ENCODE data around the gene MCTP1. TPM values are rescaled to one million over a fixed set of nuclear protein-coding genes. Genes with fewer than 3 reads are reported as not detected.

The MCTP1 gene
- total and polyA plus RNA-seq, 4 experiments from 2014 or later: 0.31 to 0.42 (median 0.39) TPM; not detected in 1

DNA sequence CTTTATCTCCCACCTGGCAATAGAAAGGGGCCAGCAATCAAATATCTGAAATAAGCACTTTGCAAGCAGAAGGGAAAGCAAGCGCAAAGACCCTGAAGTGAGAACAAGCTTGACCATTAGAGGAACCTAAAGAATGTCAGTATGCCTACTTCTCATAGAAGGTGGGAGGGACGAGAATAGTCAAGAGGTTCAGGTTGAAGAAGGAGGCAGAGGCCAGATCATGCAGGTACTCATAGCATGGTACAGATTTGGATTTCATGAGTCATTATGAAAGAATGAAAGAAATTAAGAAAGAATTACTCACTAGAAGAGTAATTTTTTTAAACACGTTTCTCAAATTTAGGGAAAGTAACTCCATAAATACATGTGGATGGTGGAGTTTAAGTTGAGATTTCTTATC lies 33.7 kb downstream of the MCTP1 start:
- Histone ChIP-seq H3K4me1 (ENCODE audit: insufficient read depth, low read length) (no peaks in the 10 kb centered on the region), H3K4me3 (ENCODE audit: low read length in 2 of 2) (no peak overlapping the region), H3K27me3 (ENCODE audit: insufficient read depth, low read length) (no peaks in the 10 kb centered on the region), H3K9me3 (ENCODE audit: control insufficient read depth in 1 of 2, low read length in 2 of 2) (no peaks in the 10 kb centered on the region), H3K36me3 (ENCODE audit: insufficient read depth, low read length) (no peaks in the 10 kb centered on the region), H3K27ac (ENCODE audit: low read depth, low read length) (no peak overlapping the region)
- DNase-seq: no peak
- H3K9me3 Mint-ChIP-seq: peaks cover 0 to 2% (median 0%) of the 10 kb centered on the region in 8 donors
- H3K36me3 Mint-ChIP-seq: no peaks in the 10 kb centered on the region
- no peak overlapping the region for H3K4me3 Mint-ChIP-seq
- ChIA-PET CTCF (ENCODE audit: partially characterized antibody) (no interaction called here), POLR2A (ENCODE audit: partially characterized antibody) (no interaction called here)
- intact Hi-C loops (cut with micrococcal nuclease): no loop called here
- no peak overlapping the region for H3K27ac Mint-ChIP-seq
- H3K4me1 Mint-ChIP-seq: no peaks in the 10 kb centered on the region
- no peaks in the 10 kb centered on the region for H3K27me3 Mint-ChIP-seq

DNA sequence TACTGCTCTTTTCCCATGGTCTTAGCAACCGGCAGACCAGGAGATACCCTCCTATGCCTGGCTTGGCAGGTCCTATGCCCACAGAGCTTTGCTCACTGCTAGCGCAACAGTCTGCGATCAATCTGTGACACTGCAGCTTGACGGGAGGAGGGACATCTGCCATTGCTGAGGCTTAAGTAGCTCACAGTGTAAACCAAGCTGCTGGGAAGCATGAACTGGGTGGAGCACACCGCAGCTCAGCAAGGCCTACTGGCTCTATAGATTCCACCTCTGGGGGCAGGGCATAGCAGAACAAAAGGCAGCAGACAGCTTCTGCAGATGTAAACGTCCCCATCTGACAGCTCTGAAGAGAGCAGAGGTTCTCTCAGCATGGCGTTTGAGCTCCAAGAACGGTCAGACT lies 40.4 kb downstream of the MCTP1 start:
- POLR2A ChIA-PET (ENCODE audit: partially characterized antibody): no interaction called here

DNA sequence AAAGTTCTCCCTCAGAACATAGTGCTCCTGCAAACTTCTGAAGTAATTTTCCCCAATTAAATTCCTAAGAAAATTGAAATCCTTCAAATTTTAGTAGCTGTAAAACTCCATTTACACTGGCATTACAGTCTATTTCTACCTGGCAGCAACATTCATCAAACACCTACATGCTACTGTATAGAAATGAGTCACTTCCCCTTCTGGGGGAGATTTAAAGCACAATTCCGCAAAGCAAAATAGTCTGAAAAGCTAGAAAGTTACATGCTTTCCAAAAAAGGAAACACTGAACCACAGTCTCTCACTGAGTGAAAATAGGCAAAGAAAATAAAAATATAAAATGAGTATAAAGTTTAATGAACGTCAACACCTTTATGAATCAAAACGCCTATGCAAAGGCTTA lies 43.3 kb downstream of the MCTP1 start:
- no peak overlapping the region for H3K27ac Mint-ChIP-seq
- Histone ChIP-seq H3K27me3 (ENCODE audit: insufficient read depth, low read length) (no peaks in the 10 kb centered on the region), H3K36me3 (ENCODE audit: insufficient read depth, low read length) (no peaks in the 10 kb centered on the region), H3K4me1 (ENCODE audit: insufficient read depth, low read length) (no peaks in the 10 kb centered on the region), H3K9me3 (ENCODE audit: control insufficient read depth in 1 of 2, low read length in 2 of 2) (no peaks in the 10 kb centered on the region), H3K4me3 (ENCODE audit: low read length in 2 of 2) (no peak overlapping the region), H3K27ac (ENCODE audit: low read depth, low read length) (no peak overlapping the region)
- no peaks in the 10 kb centered on the region for H3K36me3 Mint-ChIP-seq
- H3K9me3 Mint-ChIP-seq: peaks cover 0 to 2% (median 0%) of the 10 kb centered on the region in 8 donors
- CTCF ChIA-PET (ENCODE audit: partially characterized antibody): no interaction called here
- H3K4me1 Mint-ChIP-seq: no peaks in the 10 kb centered on the region
- no peak for DNase-seq
- no peak overlapping the region for H3K4me3 Mint-ChIP-seq
- POLR2A ChIA-PET (ENCODE audit: partially characterized antibody): no interaction called here
- peaks cover 0 to 2% of the 10 kb centered on the region in 2 donors for H3K27me3 Mint-ChIP-seq
- intact Hi-C loops (cut with micrococcal nuclease): no loop called here

More for the DNA sequence above, 40.4 kb downstream of the MCTP1 start:
- no peaks in the 10 kb centered on the region for H3K4me1 ChIP-seq (ENCODE audit: insufficient read depth, low read length)
- intact Hi-C loops (cut with micrococcal nuclease): no loop called here
- CTCF ChIA-PET (ENCODE audit: partially characterized antibody): no interaction called here
- H3K27me3 ChIP-seq (ENCODE audit: insufficient read depth, low read length): no peaks in the 10 kb centered on the region
- H3K36me3 Mint-ChIP-seq: no peaks in the 10 kb centered on the region
- no peaks in the 10 kb centered on the region for H3K4me1 Mint-ChIP-seq
- no peaks in the 10 kb centered on the region for H3K36me3 ChIP-seq (ENCODE audit: insufficient read depth, low read length)
- H3K4me3 ChIP-seq (ENCODE audit: low read length in 2 of 2): no peak overlapping the region
- no peaks in the 10 kb centered on the region for H3K27me3 Mint-ChIP-seq
- H3K9me3 ChIP-seq (ENCODE audit: control insufficient read depth in 1 of 2, low read length in 2 of 2): no peaks in the 10 kb centered on the region
- peaks cover 0 to 4% (median 0%) of the 10 kb centered on the region in 8 donors for H3K9me3 Mint-ChIP-seq
- H3K27ac ChIP-seq (ENCODE audit: low read depth, low read length): no peak overlapping the region
- H3K27ac Mint-ChIP-seq: no peak overlapping the region
- DNase-seq: no peak
- H3K4me3 Mint-ChIP-seq: no peak overlapping the region

DNA sequence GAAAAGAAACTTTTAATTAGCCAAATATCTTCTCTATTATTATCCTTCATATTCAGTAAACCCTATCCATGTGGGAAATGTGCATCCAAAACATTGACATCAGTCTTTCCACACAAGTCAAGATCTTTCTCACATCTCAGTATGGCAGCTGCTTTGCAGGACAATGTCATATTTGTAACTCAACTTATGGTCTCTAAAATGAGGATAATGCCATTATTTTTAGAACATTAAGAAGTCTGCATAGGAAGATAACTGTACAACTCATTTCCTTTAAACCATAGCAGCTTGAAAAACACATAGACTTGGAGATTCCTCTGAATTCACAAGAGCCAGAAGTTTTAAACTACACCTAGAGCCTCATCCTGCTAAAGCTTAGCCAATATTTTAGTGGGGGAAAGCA lies 43.7 kb downstream of the MCTP1 start:
- Mint-ChIP-seq H3K36me3 (no peaks in the 10 kb centered on the region), H3K27ac (no peak overlapping the region), H3K9me3 (peaks cover 0 to 2% (median 0%) of the 10 kb centered on the region in 8 donors), H3K27me3 (peaks cover 0 to 2% of the 10 kb centered on the region in 2 donors), H3K4me3 (no peak overlapping the region), H3K4me1 (no peaks in the 10 kb centered on the region)
- Histone ChIP-seq H3K27me3 (ENCODE audit: insufficient read depth, low read length) (no peaks in the 10 kb centered on the region), H3K36me3 (ENCODE audit: insufficient read depth, low read length) (no peaks in the 10 kb centered on the region), H3K27ac (ENCODE audit: low read depth, low read length) (no peak overlapping the region), H3K9me3 (ENCODE audit: control insufficient read depth in 1 of 2, low read length in 2 of 2) (no peaks in the 10 kb centered on the region), H3K4me1 (ENCODE audit: insufficient read depth, low read length) (no peaks in the 10 kb centered on the region), H3K4me3 (ENCODE audit: low read length in 2 of 2) (no peak overlapping the region)
- POLR2A ChIA-PET (ENCODE audit: partially characterized antibody): no interaction called here
- CTCF ChIA-PET (ENCODE audit: partially characterized antibody): no interaction called here
- intact Hi-C loops (cut with micrococcal nuclease): no loop called here
- DNase-seq: no peak

DNA sequence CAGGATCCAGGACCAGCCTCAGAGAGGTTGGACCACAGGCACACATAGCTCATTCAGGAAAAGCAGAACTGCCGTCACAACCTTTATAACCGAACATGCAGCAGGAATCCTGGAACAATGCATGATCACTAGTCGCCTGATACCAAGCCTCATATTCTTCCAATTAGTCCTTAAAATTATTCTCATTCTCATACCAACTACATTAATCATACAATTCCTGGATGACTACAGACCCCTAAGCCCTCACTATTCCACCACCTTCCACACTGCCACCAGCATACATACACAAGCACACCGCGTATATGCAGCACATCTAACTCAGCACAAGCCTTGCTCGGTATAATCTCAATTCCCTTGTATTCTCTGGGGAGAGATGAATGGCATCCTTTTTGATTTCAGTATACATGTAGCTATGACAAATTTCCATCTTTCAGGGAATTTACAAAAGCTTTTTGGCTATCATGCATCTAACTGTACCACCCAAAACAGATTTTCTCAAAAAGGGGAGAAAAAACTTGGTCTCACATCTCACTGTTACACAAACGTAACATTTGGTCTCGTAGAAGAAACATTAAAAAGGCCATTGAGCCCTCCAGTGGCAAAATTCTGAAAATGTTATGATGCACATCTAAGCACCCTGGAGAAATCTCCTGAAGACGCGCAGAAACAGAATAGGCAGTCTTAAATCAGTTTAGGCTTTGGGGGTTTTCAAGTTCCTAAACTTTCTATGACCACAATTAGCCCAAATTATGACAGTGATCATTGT lies 46.2 kb downstream of the MCTP1 start:
- intact Hi-C loops (cut with micrococcal nuclease): no loop called here
- Histone ChIP-seq H3K9me3 (ENCODE audit: control insufficient read depth in 1 of 2, low read length in 2 of 2) (no peaks in the 10 kb centered on the region), H3K4me1 (ENCODE audit: insufficient read depth, low read length) (no peaks in the 10 kb centered on the region), H3K4me3 (ENCODE audit: low read length in 2 of 2) (no peak overlapping the region), H3K36me3 (ENCODE audit: insufficient read depth, low read length) (no peaks in the 10 kb centered on the region), H3K27ac (ENCODE audit: low read depth, low read length) (no peak overlapping the region), H3K27me3 (ENCODE audit: insufficient read depth, low read length) (no peaks in the 10 kb centered on the region)
- Mint-ChIP-seq H3K27me3 (peaks cover 0 to 2% of the 10 kb centered on the region in 2 donors), H3K4me3 (peak overlapping the region in 1 of 8 donors; percentile 5), H3K4me1 (no peaks in the 10 kb centered on the region), H3K36me3 (no peaks in the 10 kb centered on the region), H3K27ac (no peak overlapping the region), H3K9me3 (peaks cover 0 to 2% (median 0%) of the 10 kb centered on the region in 8 donors)
- DNase-seq: no peak
- ChIA-PET POLR2A (ENCODE audit: partially characterized antibody) (no interaction called here), CTCF (ENCODE audit: partially characterized antibody) (no interaction called here)

DNA sequence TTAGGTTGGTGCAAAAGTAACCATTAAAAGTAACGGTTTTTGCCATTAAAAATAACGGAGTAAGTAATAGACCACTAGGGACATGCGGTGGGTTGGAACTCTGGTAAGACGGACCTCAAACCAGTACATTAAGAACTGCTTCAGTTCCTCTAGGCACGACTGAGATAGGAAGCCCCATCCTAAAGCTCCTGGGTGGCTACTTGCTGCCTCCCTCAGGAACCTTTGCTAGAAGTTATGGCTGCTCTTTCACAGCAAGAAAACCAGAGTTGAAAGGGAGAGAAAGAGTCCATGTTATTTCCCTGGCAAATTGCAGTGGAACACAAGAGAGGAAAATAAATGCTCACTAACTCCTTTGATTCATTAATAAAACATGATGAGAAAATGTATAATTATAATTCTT lies 47.6 kb downstream of the MCTP1 start:
- H3K36me3 Mint-ChIP-seq: no peaks in the 10 kb centered on the region
- Histone ChIP-seq H3K36me3 (ENCODE audit: insufficient read depth, low read length) (no peaks in the 10 kb centered on the region), H3K4me3 (ENCODE audit: low read length in 2 of 2) (no peak overlapping the region), H3K27ac (ENCODE audit: low read depth, low read length) (no peak overlapping the region), H3K27me3 (ENCODE audit: insufficient read depth, low read length) (no peaks in the 10 kb centered on the region), H3K9me3 (ENCODE audit: control insufficient read depth in 1 of 2, low read length in 2 of 2) (no peaks in the 10 kb centered on the region), H3K4me1 (ENCODE audit: insufficient read depth, low read length) (no peaks in the 10 kb centered on the region)
- DNase-seq: no peak
- CTCF ChIA-PET (ENCODE audit: partially characterized antibody): no interaction called here
- no peak overlapping the region for H3K27ac Mint-ChIP-seq
- H3K27me3 Mint-ChIP-seq: peaks cover 0 to 2% of the 10 kb centered on the region in 2 donors
- no peaks in the 10 kb centered on the region for H3K4me1 Mint-ChIP-seq
- intact Hi-C loops (cut with micrococcal nuclease): no loop called here
- H3K4me3 Mint-ChIP-seq: no peak overlapping the region
- H3K9me3 Mint-ChIP-seq: peaks cover 0 to 9% (median 0%) of the 10 kb centered on the region in 8 donors
- POLR2A ChIA-PET (ENCODE audit: partially characterized antibody): no interaction called here

DNA sequence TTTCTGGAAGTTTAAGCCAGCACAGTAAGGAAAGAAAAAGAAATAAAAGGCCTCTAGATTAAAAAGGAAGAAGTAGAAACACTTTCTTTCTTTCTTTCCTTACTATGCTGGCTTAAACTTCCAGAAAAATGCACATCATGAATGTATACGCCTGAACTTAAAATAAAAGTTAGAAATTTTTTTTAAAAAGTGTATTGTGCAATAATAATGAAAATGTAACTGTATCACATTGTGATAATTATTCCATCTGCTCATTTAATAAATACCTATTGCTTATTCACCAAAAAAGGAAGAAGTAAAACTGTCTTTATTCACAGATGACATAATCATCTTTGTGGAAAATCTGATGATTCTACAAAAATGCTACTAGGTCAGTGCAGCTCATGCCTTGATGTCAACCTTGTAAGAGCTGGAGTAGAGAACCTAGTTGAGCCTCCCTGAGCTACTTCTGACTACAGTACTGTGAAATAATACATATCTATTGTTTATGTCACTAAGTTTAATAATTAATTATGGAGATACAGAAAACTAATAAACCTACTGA lies 49.4 kb downstream of the MCTP1 start:
- H3K4me1 ChIP-seq (ENCODE audit: insufficient read depth, low read length): no peaks in the 10 kb centered on the region
- H3K4me3 ChIP-seq (ENCODE audit: low read length in 2 of 2): no peak overlapping the region
- H3K27ac ChIP-seq (ENCODE audit: low read depth, low read length): no peak overlapping the region
- Mint-ChIP-seq H3K4me3 (no peak overlapping the region), H3K27me3 (peaks cover 0 to 2% of the 10 kb centered on the region in 2 donors), H3K27ac (no peak overlapping the region), H3K9me3 (peaks cover 0 to 14% (median 2%) of the 10 kb centered on the region in 8 donors), H3K4me1 (no peaks in the 10 kb centered on the region), H3K36me3 (no peaks in the 10 kb centered on the region)
- intact Hi-C loops (cut with micrococcal nuclease): no loop called here
- no peaks in the 10 kb centered on the region for H3K9me3 ChIP-seq (ENCODE audit: control insufficient read depth in 1 of 2, low read length in 2 of 2)
- peak in 1 of 5 donors; percentile 31 for DNase-seq
- CTCF ChIA-PET (ENCODE audit: partially characterized antibody): no interaction called here
- no peaks in the 10 kb centered on the region for H3K27me3 ChIP-seq (ENCODE audit: insufficient read depth, low read length)
- POLR2A ChIA-PET (ENCODE audit: partially characterized antibody): no interaction called here
- H3K36me3 ChIP-seq (ENCODE audit: insufficient read depth, low read length): no peaks in the 10 kb centered on the region

Measured in CD4-positive, alpha-beta memory T cell (primary cell).